Measurements from ENCODE around the gene RILPL1.
"Not testable (repeated sequence)": the region's sequence is repeated elsewhere in the genome, so short reads cannot be mapped to it uniquely, and the experiment has no call there.

The RILPL1 gene

GRCh38 chr12:123559468-123559867, 25.9 kb upstream of the RILPL1 start:
- TF ChIP-seq, protein P1, sequence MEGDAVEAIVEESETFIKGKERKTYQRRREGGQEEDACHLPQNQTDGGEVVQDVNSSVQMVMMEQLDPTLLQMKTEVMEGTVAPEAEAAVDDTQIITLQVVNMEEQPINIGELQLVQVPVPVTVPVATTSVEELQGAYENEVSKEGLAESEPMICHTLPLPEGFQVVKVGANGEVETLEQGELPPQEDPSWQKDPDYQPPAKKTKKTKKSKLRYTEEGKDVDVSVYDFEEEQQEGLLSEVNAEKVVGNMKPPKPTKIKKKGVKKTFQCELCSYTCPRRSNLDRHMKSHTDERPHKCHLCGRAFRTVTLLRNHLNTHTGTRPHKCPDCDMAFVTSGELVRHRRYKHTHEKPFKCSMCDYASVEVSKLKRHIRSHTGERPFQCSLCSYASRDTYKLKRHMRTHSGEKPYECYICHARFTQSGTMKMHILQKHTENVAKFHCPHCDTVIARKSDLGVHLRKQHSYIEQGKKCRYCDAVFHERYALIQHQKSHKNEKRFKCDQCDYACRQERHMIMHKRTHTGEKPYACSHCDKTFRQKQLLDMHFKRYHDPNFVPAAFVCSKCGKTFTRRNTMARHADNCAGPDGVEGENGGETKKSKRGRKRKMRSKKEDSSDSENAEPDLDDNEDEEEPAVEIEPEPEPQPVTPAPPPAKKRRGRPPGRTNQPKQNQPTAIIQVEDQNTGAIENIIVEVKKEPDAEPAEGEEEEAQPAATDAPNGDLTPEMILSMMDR (IDR thresholded peaks at IDR 0.05): no peak
- no peak for TF ChIP-seq ZFX (IDR thresholded peaks at IDR 0.05; ENCODE audit: borderline replicate concordance)
- no peak overlapping the region for H3K27ac ChIP-seq

GRCh38 chr12:123558487-123558886, 25.0 kb upstream of the RILPL1 start:
- H3K27ac ChIP-seq: not testable (repeated sequence)

DNA sequence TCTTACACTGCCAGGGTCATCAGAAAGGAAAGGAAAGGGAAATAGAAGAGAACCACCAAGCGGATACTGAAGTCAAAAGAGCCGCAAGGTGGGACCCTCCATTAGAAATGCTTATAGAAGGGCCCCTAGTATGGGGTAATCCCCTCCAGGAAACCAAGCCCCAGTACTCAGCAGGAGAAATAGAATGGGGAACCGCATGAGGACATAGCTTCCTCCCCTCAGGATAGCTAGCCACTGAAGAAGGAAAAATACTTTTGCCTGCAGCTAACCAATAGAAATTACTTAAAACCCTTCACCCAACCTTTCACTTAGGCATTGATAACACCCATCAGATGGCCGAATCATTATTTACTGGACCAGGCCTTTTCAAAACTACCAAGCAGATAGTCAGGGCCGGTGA, 21.3 kb upstream of the RILPL1 start:
- H3K27ac ChIP-seq: not testable (repeated sequence)

GRCh38 chr12:123554136-123554535, 20.6 kb upstream of the RILPL1 start:
- not testable (repeated sequence) for H3K27ac ChIP-seq

GRCh38 chr12:123550700-123551099, 17.2 kb upstream of the RILPL1 start:
- H3K27ac ChIP-seq: no peak overlapping the region
- TF ChIP-seq ZFX (IDR thresholded peaks at IDR 0.05; ENCODE audit: borderline replicate concordance): no peak
- TF ChIP-seq, protein P1 (IDR thresholded peaks at IDR 0.05): no peak

- no peak overlapping the region for H3K27ac ChIP-seq
- TF ChIP-seq ZFX (IDR thresholded peaks at IDR 0.05; ENCODE audit: borderline replicate concordance): no peak
- TF ChIP-seq, protein P1 (IDR thresholded peaks at IDR 0.05): no peak
Observed at GRCh38 chr12:123548107-123548506, 14.6 kb upstream of the RILPL1 start.

- no peak for TF ChIP-seq ZFX (IDR thresholded peaks at IDR 0.05; ENCODE audit: borderline replicate concordance)
- TF ChIP-seq, protein P1 (IDR thresholded peaks at IDR 0.05): no peak
- no peak overlapping the region for H3K27ac ChIP-seq
Observed at GRCh38 chr12:123546281-123546680, 12.8 kb upstream of the RILPL1 start.

DNA sequence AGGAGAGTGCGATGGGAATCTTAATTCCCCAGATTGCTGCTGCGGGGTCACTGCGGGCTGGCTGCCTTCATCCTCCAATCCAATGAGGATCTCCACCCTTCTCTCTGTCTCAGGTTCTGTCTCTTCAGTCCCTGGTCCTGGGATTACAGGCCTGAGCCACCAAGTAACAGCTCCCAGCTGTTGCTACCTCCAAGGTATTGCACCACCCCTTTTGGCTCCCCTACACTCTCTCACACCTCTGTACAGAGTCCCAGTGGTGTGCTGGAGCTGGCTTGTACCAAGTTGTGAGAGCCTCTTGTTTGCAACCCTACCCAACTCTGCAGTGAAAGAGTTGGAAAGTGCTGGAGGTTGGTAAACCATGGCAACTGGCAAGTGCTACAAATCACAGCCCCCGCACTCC, 10.0 kb upstream of the RILPL1 start:
- H3K27ac ChIP-seq: no peak overlapping the region
- no peak for TF ChIP-seq ZFX (IDR thresholded peaks at IDR 0.05; ENCODE audit: borderline replicate concordance)
- TF ChIP-seq, protein P1 (IDR thresholded peaks at IDR 0.05): no peak

GRCh38 chr12:123540899-123541662, 7.6 kb upstream of the RILPL1 start:
- no peak overlapping the region for H3K27ac ChIP-seq
- TF ChIP-seq ZFX (IDR thresholded peaks at IDR 0.05; ENCODE audit: borderline replicate concordance): no peak
- TF ChIP-seq, protein P1 (IDR thresholded peaks at IDR 0.05): no peak

DNA sequence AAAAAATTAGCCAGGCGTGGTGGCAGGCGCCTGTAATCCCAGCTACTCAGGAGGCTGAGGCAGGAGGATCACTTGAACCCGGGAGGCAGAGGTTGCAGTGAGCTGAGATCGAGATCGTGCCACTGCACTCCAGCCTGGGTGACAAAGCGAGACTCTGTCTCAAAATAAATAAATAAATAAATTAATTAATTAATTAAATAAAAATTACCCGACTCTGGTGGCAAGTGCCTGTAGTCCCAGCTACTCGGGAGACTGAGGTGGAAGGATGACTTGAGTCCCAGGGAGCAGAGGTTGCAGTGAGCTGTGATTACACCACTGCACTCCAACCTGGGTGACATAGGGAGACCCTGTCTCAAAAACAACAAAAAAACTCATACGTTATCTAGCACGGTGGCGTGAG, 2.4 kb upstream of the RILPL1 start:
- not testable (repeated sequence) for H3K27ac ChIP-seq
